ENCODE measurements around the gene HSF5. TPM values are rescaled to one million over a fixed set of nuclear protein-coding genes. Genes with fewer than 3 reads are reported as not detected.

The HSF5 gene
- total RNA-seq, 4 donors from 2014 or later = under 0.01 to 0.13 TPM; not detected in 2

DNA sequence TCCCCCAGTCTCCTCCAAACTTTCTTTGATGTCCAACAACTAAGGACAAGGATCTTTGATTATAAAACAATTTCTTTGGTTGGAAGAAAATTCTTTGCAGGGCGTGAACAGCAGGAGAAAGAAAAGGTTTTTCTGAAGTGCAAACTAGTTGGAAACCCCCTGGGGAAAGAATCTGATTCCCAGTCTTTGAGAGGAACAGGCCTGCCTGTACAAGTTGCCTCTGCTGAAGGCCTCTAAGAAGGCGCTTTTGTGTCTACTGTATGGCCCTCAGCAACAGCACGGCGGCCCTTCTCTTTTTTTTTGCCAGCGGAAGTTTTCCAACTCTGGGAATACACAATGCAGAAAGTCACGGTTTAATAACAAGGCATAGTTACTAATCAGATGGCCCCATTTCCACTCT, 84.9 kb downstream of the HSF5 start:
- no peak overlapping the region for H3K4me3 ChIP-seq
- H3K27me3 ChIP-seq = no peaks in the 10 kb centered on the region
- no peaks in the 10 kb centered on the region for H3K9me3 ChIP-seq
- DNase-seq (ENCODE audit: extremely low spot score) = no peak
- no peak for TF ChIP-seq POLR2A (IDR thresholded peaks at IDR 0.05; ENCODE audit: low read depth)
- TF ChIP-seq CTCF (IDR thresholded peaks at IDR 0.05) = no peak
- TF ChIP-seq POLR2AphosphoS5 (IDR thresholded peaks at IDR 0.05) = no peak
- TF ChIP-seq EP300 (IDR thresholded peaks at IDR 0.05) = no peak
- no peak overlapping the region for H3K27ac ChIP-seq (replicated peaks in 1 of 4)
- no peaks in the 10 kb centered on the region for H3K4me1 ChIP-seq
- 65% methylated on average over 6 of the region's 6 CpGs for WGBS
- intact Hi-C loops (cut with DNase I) = no loop called here
- H3K36me3 ChIP-seq = no peaks in the 10 kb centered on the region

GRCh38 chr17:58402679-58403078, 85.5 kb downstream of the HSF5 start:
- H3K4me3 ChIP-seq = no peak overlapping the region
- no peaks in the 10 kb centered on the region for H3K27me3 ChIP-seq
- DNase-seq (ENCODE audit: extremely low spot score) = no peak
- TF ChIP-seq EP300 (IDR thresholded peaks at IDR 0.05) (no peak), CTCF (IDR thresholded peaks at IDR 0.05) (no peak), POLR2A (IDR thresholded peaks at IDR 0.05; ENCODE audit: low read depth) (no peak)
- no peaks in the 10 kb centered on the region for H3K36me3 ChIP-seq
- intact Hi-C loops (cut with DNase I) = no loop called here
- H3K9me3 ChIP-seq = no peaks in the 10 kb centered on the region
- 63% methylated on average over 1 of the region's 1 CpG for WGBS
- H3K4me1 ChIP-seq = no peaks in the 10 kb centered on the region
- no peak overlapping the region for H3K27ac ChIP-seq (replicated peaks in 1 of 4)

GRCh38 chr17:58402047-58402446, 86.2 kb downstream of the HSF5 start:
- DNase-seq (ENCODE audit: extremely low spot score) = no peak
- intact Hi-C loops (cut with DNase I) = no loop called here
- TF ChIP-seq CTCF (IDR thresholded peaks at IDR 0.05) = no peak
- no peak for TF ChIP-seq POLR2AphosphoS5 (IDR thresholded peaks at IDR 0.05)
- TF ChIP-seq POLR2A (IDR thresholded peaks at IDR 0.05; ENCODE audit: low read depth) = no peak
- TF ChIP-seq EP300 (IDR thresholded peaks at IDR 0.05) = no peak
- no peaks in the 10 kb centered on the region for H3K4me1 ChIP-seq
- no peaks in the 10 kb centered on the region for H3K27me3 ChIP-seq
- H3K36me3 ChIP-seq = no peaks in the 10 kb centered on the region
- H3K27ac ChIP-seq (replicated peaks in 1 of 4) = no peak overlapping the region
- no peaks in the 10 kb centered on the region for H3K9me3 ChIP-seq
- no peak overlapping the region for H3K4me3 ChIP-seq

- no peaks in the 10 kb centered on the region for H3K36me3 ChIP-seq
- no peak for TF ChIP-seq CTCF (IDR thresholded peaks at IDR 0.05)
- TF ChIP-seq POLR2A (IDR thresholded peaks at IDR 0.05; ENCODE audit: low read depth) = no peak
- no peak for TF ChIP-seq EP300 (IDR thresholded peaks at IDR 0.05)
- no peak for TF ChIP-seq POLR2AphosphoS5 (IDR thresholded peaks at IDR 0.05)
- H3K4me1 ChIP-seq = no peaks in the 10 kb centered on the region
- no peak overlapping the region for H3K4me3 ChIP-seq
- intact Hi-C loops (cut with DNase I) = no loop called here
- no peaks in the 10 kb centered on the region for H3K27me3 ChIP-seq
- WGBS = 63% methylated on average over 2 of the region's 2 CpGs
- DNase-seq (ENCODE audit: extremely low spot score) = no peak
- H3K9me3 ChIP-seq = no peaks in the 10 kb centered on the region
- H3K27ac ChIP-seq (replicated peaks in 1 of 4) = no peak overlapping the region
These were observed 86.9 kb downstream of the HSF5 start for GRCh38 chr17:58401287-58401686.

GRCh38 chr17:58400826-58401225, 87.4 kb downstream of the HSF5 start:
- H3K36me3 ChIP-seq = no peaks in the 10 kb centered on the region
- no peak for TF ChIP-seq EP300 (IDR thresholded peaks at IDR 0.05)
- no peak for TF ChIP-seq POLR2AphosphoS5 (IDR thresholded peaks at IDR 0.05)
- TF ChIP-seq CTCF (IDR thresholded peaks at IDR 0.05) = no peak
- TF ChIP-seq POLR2A (IDR thresholded peaks at IDR 0.05; ENCODE audit: low read depth) = no peak
- H3K4me1 ChIP-seq = no peaks in the 10 kb centered on the region
- intact Hi-C loops (cut with DNase I) = no loop called here
- no peak overlapping the region for H3K27ac ChIP-seq (replicated peaks in 1 of 4)
- no peak overlapping the region for H3K4me3 ChIP-seq
- DNase-seq (ENCODE audit: extremely low spot score) = no peak
- H3K27me3 ChIP-seq = no peaks in the 10 kb centered on the region
- H3K9me3 ChIP-seq = no peaks in the 10 kb centered on the region

Data from esophagus muscularis mucosa (tissue), 4 donors.